ENCODE results near the gene ECT2.

GRCh38 chr3:172814738-172815137 is 64.2 kb downstream of the ECT2 start:
- no peak for TF ChIP-seq CTCF (conservative IDR thresholded peaks at IDR 0.05)
- no peak for TF ChIP-seq EZH2 (IDR thresholded peaks at IDR 0.05; ENCODE audit: low read depth)
